ENCODE data around the gene RPL5.

RPL5 gene

GRCh38 chr1:92791487-92792066, 40.3 kb upstream of the RPL5 start:
- TF ChIP-seq CTCF (IDR thresholded peaks at IDR 0.05): no peak

DNA sequence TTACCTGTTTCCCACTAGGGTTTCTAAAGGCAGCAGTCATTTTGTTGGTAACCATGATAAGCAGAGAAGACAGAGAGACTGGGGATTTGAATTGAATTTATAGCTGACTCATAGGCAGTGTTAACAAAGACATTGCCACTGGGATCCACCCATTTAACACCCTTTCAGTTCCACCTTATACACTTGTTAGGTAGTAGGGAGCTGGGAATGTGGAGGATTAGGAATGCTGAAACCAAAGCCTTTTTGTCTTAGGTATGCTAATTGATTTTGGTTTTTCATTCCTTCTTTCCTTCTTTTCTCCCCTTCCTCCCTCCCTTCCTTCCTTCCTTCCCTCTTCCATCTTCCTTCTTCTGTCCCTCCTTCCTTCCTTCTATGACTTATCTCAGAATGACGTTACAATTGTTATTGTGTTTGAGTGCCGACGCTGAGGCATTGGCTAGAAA, 39.5 kb upstream of the RPL5 start:
- no peak for TF ChIP-seq CTCF (IDR thresholded peaks at IDR 0.05)

GRCh38 chr1:92795166-92795565, 36.7 kb upstream of the RPL5 start:
- TF ChIP-seq CTCF (IDR thresholded peaks at IDR 0.05): no peak

DNA sequence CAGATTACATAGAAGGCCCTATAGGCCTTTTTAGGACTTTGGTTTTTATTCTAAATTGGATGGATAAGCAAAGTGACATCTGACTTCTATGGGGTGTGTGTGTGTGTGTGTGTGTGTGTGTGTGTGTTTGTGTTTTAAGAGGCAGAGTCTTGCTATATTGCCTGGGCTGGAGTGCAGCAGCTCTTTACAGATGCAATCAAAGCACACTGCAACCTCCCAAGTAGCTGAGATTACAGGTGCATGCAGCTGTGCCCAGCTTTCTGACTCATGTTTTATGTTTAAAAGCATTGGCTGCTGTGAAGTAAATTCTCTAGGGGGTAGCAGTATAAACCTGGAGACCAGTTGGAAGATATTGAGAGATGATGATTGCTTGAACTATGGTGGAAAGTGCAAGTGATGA, 34.5 kb upstream of the RPL5 start:
- TF ChIP-seq CTCF (IDR thresholded peaks at IDR 0.05): no peak

DNA sequence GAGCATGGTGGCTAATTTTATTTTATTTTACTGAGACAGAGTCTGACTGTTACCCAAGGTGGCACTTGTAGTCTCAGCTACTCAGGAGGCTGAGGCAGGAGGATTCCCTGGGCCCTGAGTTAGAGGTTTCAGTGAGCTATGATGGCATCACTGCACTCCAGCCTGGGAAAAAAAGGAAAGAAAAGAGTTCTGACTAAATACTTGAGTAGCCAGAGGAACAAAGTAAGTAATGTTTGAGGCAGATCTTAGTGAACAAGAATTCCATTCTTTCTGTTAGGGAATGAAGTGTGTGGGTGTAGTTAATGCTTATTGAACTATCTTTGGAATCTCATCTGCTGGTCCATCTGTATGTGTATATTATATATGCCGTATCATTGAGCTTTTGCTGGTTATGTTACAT, 33.9 kb upstream of the RPL5 start:
- no peak for TF ChIP-seq CTCF (IDR thresholded peaks at IDR 0.05)

DNA sequence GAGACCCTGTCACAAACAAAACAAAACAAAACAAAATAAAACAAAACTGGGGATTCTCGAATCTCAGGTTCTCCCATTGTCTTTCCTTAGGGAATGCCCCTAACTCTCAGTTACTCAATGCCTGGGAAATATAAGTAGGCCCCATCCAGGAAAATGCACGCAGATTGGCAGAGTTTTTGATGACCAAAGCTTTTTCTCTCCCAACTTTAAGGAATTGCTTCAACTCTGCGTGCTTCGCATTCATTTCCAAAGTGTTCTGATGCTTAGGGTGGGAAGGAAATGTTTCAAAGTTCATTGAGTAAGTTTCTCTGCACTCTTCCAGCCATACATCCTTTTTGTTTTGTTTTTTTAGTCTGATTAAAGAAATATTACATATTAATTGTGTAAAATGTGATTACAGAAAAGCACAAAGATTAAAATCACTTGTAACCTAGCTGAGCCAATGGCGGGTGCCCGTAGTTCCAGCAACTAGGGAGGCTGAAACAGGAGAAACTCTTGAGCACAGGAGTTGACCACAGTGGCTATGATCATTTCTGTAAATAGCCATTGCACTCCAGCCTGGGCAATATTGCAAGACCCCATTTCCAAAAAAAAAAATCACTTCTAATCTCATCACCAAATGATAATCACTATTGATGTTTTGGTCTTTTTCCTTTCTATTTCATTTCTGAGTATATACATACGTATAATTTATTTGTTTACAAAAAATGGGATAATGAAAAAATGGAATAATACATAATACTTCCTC, 28.5 kb upstream of the RPL5 start:
- no peak for TF ChIP-seq CTCF (IDR thresholded peaks at IDR 0.05)

GRCh38 chr1:92804721-92805201, 27.1 kb upstream of the RPL5 start:
- TF ChIP-seq CTCF (IDR thresholded peaks at IDR 0.05): no peak
